SKM-1 (cell line): ENCODE results near the gene FERD3L.

ENCODE experiments used
- DNase-seq: peaks from one replicate; lab custom pipeline; 2025; ENCODE audit not compliant: unreplicated experiment; lab: John Stamatoyannopoulos, UW

The FERD3L gene

DNA sequence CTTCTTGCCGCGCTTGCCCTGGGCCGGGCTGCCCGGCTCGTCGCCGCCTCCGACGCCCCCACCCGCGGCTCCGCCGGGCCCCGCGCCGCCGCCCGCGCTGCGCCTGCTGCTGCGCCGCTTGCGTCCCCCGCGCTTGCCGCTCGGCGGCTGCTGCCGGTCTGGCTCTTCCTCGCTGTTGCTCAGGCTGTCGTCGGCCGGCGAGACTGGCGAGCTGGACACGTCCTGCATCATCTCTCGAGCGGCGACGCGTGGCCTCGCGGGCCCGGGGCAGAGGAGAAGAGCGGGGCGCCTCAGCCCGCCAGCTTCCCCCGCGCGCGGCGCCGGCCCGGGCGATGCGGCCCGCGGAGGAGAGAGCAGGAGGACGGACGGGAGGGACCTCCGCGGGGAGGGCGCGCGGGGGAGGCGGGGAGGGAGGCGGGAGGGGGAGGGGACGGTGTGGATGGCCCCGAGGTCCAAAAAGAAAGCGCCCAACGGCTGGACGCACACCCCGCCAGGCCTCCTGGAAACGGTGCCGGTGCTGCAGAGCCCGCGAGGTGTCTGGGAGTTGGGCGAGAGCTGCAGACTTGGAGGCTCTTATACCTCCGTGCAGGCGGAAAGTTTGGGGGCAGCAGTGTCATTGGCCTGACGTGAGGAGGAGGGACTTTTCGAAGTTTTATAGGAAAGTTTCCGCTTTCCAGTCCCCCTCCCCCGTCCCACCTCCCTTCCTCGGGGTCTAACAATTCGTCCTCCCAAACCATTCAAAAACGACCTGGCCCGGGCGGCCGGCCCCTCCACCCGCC lies 27.9 kb downstream of the FERD3L start, which contains the start of gene TWIST1:
Gene TWIST1, minus strand, starts transcription at position 546 of the 779 bp plus-strand sequence. Its CDS starts 315 bp downstream, at position 231.
- no peak for DNase-seq

DNA sequence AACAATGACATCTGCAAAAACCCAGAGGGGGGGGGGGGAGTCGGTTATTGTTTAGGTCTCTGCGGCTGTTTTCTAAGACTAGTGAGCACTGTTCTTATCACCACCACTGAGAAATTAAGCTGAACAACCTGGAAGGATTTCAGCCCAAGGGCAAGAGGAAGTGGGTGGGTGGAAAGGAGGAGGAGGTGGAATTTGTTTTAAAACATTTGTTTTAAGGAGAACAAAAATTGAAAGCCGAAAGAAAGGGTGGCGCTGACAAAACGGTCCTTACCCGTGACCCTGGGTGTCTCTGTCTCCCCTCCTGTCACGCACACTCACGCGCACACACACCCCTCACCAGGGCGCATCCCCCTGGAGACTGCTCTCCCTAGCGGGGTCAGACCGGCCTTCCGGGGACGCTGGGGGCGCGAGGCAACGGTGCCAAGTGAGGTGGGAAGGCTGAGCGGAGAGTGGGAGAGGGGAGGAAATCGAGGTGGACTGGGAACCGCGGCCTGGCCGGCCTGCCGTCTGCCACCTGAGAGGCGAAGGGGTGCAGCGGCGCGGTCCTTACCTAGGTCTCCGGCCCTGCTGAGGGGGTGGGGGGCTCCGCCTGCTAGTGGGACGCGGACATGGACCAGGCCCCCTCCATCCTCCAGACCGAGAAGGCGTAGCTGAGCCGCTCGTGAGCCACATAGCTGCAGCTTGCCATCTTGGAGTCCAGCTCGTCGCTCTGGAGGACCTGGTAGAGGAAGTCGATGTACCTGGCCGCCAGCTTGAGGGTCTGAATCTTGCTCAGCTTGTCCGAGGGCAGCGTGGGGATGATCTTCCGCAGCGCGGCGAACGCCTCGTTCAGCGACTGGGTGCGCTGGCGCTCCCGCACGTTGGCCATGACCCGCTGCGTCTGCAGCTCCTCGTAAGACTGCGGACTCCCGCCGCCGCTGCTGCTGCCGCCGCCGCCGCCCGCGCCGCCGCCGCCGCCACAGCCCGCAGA lies 28.8 kb downstream of the FERD3L start:
- no peak for DNase-seq

DNA sequence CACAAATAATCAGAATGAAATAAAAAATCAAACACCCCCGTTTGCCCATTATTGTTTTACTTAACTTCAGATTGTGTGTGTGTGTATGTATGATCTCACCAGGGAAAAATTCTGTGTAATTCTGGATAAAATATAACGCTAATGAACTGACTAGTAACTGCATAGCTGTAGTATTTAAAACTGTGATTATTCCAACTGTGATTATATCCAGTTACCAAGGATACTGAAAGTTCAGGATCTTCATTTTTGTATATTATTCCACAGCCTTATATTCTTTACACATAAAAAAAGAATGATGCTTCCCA lies 30.7 kb downstream of the FERD3L start:
- DNase-seq = no peak

DNA sequence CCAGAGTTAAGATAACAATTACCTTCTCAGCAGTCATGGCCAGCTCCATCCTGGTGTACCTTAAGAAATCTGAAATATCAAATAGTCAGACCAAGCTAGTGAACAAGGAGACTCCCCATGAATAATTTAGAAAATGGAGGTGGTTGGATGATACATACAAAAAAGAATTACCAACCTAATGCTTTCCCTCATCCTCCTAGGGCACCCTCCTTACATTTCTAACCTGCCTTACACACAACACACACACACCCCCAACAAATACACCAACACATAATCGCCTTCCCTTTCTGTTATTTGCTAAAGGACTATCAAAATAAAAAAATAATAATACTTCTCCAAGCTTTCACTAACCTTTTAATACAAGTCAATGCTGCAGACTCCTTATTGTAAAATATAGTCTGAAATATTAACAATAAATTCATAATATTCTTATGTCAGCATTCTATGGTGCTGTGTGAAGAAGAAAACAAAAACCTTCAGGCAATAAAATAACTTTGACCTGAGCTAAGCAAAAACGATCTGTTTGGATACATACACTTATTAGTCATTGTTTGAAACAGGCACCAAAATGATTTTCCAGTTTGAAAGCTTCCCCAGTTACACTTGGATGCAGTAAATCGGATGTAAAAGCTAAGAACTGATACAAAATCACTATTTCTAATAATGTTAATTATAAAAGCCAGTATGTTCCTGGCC lies 31.2 kb downstream of the FERD3L start:
- DNase-seq = no peak

DNA sequence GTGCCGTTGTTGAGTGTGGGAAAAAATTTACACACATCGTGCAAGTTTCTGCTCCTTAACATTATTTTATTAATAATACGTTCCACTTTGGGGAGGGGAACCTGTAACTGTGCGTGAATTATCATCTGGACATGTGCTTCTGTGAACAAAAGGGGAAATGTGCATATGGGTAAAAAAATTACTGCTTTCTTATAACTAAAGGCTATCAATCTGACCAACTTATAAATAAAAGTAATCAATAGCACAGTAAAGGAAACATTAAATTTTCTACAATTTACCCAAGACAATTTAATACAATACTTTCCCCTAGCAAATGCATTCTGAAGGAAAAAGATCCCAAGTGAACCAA lies 32.2 kb downstream of the FERD3L start:
- no peak for DNase-seq

DNA sequence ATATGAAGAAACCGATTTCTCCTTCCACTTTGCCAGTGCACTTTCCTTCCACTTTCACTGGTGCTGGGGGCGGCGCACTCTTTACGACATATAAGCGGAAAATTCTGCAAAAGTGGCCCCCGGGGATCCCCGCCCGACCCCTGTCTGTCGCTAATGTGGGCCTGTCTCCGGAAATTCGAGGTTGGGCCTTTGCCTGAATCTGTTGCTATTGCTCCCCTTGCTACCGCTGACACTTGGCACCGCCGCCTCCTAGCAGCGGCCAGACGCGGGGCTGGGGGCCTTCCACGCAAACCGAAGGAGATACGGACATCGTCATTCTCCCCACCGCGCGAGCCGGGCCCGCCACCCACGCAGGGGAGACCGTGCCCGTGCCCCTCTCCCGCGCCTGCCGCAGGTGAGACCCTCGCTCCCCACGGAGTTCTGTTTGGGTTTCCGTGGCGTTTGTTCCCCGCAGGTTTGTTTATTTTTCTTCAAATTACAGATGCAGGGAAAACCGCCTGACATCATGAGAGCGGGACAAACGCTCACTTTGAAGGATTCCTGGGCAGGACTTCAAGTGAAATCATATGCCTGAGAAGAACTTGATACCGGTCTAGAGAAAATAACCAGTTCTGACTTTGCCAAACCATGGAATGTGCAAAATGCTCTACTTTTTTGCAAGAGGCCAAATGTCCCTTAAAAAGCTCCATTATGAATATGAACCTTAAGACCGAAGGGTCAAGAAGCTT lies 32.8 kb downstream of the FERD3L start:
- DNase-seq = no peak

DNA sequence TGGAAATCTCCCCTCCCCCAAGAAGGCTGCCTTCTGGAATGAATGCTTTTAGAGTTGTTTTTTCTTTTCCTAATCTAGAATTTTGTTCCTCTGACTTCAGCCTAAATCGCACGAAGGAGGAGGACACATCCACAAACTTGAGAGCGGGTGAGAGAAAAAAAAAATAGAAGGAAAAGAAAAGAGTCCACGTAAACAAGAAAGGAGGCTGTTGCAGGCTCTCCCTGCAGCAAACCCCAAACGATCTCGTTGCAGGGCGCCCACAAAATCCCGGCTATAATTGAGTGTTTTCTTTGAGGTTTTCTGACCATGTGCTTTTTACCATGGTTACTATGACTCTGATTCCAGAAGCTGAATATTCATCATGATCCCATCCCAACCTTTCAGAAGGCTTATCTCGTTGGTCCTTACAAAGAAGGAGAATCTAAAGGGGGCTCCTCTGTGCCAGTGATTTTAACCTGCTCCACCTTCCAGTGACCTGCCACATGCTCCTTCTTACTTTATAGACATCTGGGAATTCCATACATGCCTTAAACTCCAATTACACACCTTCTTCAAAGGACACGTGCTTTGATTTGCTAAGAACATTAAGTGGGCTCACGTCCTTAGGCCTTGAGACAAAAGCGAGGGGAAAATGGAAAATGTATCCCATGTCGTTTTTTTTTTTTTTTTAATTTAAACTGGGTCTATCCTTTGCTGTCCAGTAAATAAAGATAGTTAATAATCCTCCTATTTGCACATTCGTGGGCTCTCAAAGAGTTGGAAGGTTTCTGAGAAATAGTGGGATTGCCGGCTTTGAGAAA lies 33.5 kb downstream of the FERD3L start:
- no peak for DNase-seq

DNA sequence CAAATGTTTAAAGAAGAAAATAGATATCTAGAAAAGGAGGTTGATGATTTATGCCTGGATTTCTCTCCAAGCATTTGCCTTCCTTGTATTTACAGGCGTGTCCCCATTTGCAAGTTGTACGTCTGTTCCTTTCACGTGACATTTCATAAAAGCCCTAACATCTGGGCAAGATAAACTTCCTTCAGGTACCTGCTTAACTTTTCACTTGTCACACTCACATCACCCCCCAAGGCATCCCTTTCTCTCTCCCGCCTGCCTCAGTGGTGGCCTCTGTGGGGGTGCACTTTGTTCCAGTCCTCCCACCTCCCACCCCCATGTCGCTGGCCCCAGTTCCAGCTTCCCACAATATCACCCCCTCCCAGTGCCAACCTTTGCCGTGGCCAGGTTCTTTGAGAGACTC lies 34.4 kb downstream of the FERD3L start:
- DNase-seq = no peak

DNA sequence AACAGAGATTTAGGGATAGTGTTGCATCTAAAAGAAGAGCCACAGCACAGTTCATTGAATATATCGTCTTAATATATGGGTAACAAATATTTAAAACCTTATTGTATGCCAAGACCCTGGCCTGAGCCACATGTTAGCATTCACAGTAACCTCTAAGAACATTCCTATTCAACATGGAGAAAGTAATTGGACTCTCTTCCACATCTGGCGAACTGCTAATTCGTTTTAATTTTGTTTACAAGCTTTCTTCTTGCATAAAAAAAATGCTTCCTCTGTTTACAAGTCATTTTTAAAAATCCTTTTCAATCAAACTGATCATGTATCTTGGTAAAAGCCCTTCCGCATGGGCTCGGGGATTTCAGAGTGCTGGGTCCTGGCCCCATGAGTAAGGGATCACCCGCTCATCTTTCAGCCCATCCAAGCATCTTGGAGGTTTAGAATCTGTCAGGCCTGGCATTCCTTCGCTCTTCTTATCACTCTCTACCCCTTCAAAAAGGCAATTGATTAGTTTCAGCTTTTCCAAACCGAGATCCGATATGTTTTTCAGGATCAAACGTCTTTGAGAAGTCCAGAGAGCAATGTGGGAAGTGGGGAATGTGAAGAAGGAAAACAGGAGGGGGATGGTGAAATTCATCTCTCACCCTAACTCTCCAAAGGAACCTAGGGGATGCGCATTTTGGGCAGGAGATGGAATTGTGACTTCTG lies 35.0 kb downstream of the FERD3L start:
- DNase-seq = no peak

DNA sequence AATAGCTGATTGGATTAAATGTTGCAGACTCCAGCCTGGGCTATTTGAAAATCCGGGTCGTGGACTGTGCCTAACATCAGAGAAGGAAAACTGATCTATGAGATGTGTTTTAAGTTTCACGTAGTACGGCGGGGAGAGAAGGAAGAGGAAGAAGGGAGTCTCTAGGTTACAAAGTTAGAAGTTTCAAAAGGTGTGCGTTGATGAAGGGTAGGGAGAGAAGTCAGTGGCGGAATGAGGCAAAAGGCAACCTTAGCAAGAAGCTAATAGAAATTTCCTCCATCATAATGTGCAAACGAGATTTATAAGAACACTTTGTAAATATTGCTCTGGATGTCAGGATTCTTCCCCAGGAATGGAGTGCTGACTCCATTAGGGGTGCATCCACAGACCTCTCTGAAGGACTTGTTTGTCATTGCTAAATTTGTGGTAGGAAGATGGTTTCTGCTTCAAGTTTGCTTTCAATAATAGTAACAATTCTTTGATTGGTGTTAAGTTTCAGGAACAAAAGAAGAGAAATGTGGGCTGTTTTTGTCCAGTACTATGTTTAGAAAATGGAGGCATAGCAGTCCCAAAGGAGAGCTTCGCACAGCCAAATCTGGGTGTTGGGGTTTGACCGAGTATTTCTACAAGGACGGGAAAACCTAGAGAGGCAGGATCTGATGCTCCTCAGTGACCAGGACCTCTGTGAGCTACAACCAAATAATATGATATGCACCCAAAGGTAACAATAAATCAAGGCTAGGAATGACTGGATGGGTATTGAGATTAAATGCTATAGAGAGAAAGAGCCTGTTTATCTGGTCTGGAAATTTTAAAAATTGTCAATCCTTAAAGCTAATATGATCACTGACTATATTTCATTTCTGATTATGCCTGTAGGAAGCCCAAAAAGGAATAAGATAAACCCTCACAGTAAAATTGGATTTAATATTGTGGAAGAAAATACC lies 35.9 kb downstream of the FERD3L start:
- no peak for DNase-seq

DNA sequence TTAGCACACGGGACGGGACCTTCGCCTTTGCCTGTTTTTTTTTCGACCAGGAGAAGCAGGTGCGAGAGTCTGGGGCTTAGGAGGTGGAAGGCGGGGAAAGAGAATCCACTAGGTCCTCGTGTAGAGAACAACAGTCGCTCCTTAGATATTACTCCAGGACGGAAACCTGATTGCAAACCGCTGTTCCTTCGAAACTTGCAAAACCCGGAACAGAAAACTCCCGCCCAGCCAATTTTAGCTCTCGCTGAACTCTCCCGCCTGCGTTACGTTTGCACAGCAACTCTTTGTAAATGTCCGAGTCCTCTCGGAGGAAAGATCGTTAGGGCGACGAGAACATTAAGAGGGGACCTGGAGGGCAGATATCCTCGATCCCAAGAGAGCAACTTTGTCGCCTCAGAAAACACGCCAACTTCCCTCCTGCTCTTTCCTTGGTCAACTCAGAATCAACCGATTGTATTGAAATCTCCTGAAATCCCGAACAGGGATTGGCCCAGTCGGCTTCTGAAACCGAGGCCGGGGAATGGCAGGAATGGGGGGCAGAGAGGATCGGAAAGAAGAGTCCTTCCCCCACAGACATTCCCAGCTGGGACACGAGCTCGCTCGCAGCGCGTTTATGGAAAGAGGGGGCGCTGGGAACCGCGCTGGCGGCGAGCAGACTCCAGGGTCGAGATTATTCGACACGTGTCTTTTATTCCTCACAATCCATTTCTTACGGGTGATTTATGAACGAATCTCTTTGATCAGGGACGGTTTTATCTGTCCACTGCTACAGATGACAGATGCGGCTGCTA lies 37.7 kb downstream of the FERD3L start:
- DNase-seq = no peak

DNA sequence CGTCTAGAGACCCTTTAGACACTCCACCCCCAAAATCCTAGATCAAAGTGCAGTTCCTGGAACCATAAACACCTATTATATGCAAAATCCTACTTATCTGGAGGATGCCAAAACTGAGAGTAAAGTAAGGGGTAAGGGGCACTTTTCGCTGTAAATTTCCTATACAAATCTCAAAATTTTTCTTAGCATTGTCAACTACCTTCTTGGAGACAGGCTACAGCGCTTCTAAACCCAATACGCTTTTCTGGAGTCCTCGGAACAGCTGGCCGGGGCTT lies 38.2 kb downstream of the FERD3L start:
- no peak for DNase-seq

DNA sequence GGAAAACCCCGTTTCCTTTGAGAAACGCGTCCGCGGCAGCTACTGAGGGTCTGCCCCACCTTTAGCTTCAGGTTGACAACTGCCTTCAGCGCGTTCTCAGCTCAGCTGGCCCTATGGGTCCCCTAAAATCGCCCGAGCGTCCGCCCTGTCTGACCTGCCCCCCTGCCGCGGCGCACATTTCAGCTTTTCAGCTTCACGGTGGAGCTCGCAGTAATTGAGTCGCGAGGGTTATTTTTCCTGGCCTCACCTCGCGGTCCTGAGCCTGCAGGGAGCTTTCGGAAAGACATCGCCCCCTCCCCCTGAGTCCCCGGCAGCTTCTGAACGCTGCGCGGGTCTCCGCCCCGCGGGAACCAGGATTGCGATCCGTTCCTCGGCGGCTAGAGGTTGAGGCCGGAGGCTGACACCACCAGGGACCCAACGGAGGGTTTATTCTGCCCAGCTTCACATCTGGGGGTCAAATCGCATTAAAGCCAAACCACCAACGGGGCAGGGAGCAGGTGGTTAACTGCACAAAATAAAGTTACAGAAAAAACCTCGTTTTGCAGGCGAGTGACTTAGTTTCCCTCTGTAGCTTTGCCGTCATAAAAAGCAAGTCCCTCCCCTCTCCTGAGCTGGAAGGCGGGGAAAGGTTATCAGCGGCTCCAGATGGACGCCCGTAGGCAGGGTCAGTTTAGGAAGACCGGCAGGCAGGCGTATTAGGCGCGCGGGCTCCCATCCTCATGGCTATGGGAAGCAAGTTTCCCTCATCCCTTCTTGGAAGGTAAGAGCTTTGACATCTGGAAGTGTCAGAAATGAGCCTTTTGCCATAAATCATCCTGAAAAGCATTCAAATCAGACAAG lies 38.8 kb downstream of the FERD3L start:
- DNase-seq = no peak

DNA sequence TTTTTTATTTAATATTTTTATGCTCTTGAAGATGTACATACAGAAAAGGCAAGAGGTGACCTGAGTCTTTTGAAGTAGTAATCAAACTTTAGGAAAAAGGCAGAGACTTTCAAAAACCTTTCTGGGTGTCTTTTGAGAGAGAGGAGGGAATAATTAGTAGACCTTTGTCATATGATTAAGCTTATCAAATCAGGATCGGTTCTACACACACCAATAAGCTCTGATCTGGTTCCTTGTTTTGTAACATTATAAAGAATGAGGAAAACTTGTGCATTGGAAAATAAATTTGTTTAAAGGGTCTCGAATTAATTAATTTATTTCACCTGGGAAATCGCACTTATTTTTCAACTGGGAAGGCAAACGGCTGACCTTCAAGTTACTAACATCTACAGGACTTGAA lies 39.7 kb downstream of the FERD3L start:
- no peak for DNase-seq

DNA sequence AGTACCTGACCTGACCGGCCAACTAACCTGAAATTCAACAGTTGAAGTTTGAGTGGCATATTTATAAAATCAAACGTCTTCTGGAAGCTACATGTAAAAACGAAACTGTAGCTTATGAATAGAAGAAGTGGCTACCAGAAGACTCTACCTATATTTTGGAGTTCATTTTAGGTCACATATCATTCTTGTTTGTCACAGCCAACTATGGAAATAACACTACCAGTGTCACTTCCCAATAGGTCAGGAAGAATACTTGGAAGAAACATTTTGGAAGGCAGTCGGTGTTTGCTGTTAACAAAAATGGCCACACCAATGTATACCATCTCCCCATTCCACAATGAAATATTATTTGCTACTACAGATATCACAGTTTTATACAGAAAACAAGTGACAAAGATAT lies 40.4 kb downstream of the FERD3L start:
- no peak for DNase-seq

DNA sequence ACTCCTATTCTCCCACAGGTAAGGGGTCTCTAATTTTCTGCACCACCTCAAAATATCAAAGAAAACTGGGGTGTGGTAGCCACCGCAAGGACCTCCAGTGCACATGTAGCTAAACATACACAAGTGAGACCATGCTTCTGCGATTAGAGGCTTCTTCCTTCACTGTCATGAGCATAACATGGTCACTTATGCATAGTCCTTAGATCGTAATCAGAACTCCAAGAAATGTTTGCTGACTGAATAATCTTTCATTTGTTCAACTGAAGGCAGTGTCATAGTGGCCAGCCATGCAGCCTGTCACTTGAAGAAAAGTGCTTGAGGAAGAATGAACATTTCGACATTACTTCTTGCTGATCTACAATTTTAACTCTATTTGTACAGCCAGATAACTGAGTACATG lies 42.3 kb downstream of the FERD3L start:
- no peak for DNase-seq

DNA sequence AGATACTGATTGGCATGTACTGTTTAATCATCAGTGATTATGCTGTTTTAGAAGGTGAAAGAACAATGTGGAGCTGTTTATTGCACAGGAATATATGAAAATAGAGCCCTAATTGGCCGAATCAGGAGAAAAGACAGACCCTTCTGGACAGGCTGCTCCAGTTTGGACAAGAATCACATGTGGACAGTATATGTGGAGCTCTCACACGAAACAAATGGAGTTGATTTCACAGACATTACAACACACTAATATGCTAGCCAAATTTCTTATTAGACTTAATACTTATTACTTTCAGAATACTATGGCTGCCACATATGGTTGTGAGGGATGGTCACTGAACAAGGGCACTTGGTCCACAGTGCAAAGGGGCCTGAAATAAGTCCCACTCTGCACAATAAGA lies 43.3 kb downstream of the FERD3L start:
- DNase-seq = no peak
